Endothelial cell (in vitro differentiated cells): ENCODE results near the gene RAB11FIP4. TPM values are rescaled to one million over a fixed set of nuclear protein-coding genes. Genes with fewer than 3 reads are reported as not detected.
A peak's percentile ranks its signal among the peaks of the same experiment; 100 is the strongest.

Source experiments
- DNase-seq: peaks from one replicate; pipeline ENCODE4 v3.0.0; 2021; ENCODE audit warnings: low spot score
- H3K27ac Mint-ChIP-seq: one replicate; pipeline ENCODE4 v1.8.0; 2021; ENCODE audit warnings: mixed read lengths, inconsistent platforms; ENCODE audit not compliant: unreplicated experiment
- H3K27me3 Mint-ChIP-seq: one replicate; pipeline ENCODE4 v1.8.0; 2021; ENCODE audit warnings: mild to moderate bottlenecking, moderate library complexity, mixed read lengths, inconsistent platforms; ENCODE audit not compliant: unreplicated experiment
- H3K36me3 Mint-ChIP-seq: one replicate; pipeline ENCODE4 v1.8.0; 2021; ENCODE audit warnings: mild to moderate bottlenecking, low read depth, mixed read lengths, inconsistent platforms; ENCODE audit not compliant: unreplicated experiment
- H3K4me1 Mint-ChIP-seq: one replicate; pipeline ENCODE4 v1.8.0; 2021; ENCODE audit warnings: mild to moderate bottlenecking, mixed read lengths, inconsistent platforms; ENCODE audit not compliant: unreplicated experiment
- H3K4me3 Mint-ChIP-seq: one replicate; pipeline ENCODE4 v1.8.0; 2021; ENCODE audit warnings: mild to moderate bottlenecking, mixed read lengths, inconsistent platforms; ENCODE audit not compliant: unreplicated experiment
- H3K9me3 Mint-ChIP-seq: one replicate; pipeline ENCODE4 v1.8.0; 2021; ENCODE audit warnings: mixed read lengths, inconsistent platforms; ENCODE audit not compliant: unreplicated experiment
- CTCF ChIP-seq: fragments of 200-600 bp; sonication (generic); IDR thresholded peaks from one replicate; pipeline ENCODE4 v1.5.0; 2021; ENCODE audit warnings: antibody characterized with exemption; ENCODE audit not compliant: unreplicated experiment
- total RNA-seq: library from RNA; stranded (reverse); fragmentation: NEBNext Ultra II Directional; extraction: Animal tissue kit (Norgen Biotek cat#: 25700); gene quantifications from one replicate; pipeline ENCODE4 v1.2.1, GENCODE V29; 2021; ENCODE audit not compliant: unreplicated experiment

The RAB11FIP4 gene
- total RNA-seq, 1 donor from 2014 or later, result 0.92 TPM

GRCh38 chr17:31508288-31509094 lies 117.0 kb downstream of the RAB11FIP4 start:
- Mint-ChIP-seq H3K27ac (no peak overlapping the region), H3K36me3 (no peaks in the 10 kb centered on the region)

GRCh38 chr17:31509095-31509804 lies 117.8 kb downstream of the RAB11FIP4 start:
- H3K4me1 Mint-ChIP-seq, result no peaks in the 10 kb centered on the region
- no peak overlapping the region for H3K27ac Mint-ChIP-seq
- no peak overlapping the region for H3K4me3 Mint-ChIP-seq
- no peak for DNase-seq
- no peaks in the 10 kb centered on the region for H3K36me3 Mint-ChIP-seq
- no peak for TF ChIP-seq CTCF
- H3K9me3 Mint-ChIP-seq, result no peaks in the 10 kb centered on the region
- H3K27me3 Mint-ChIP-seq, result peaks cover 4% of the 10 kb centered on the region

More at GRCh38 chr17:31508288-31509094, 117.0 kb downstream of the RAB11FIP4 start:
- peak; percentile 43 for TF ChIP-seq CTCF
- Mint-ChIP-seq H3K4me3 (no peak overlapping the region), H3K4me1 (no peaks in the 10 kb centered on the region), H3K9me3 (no peaks in the 10 kb centered on the region), H3K27me3 (peaks cover 4% of the 10 kb centered on the region)
- DNase-seq, result no peak

DNA sequence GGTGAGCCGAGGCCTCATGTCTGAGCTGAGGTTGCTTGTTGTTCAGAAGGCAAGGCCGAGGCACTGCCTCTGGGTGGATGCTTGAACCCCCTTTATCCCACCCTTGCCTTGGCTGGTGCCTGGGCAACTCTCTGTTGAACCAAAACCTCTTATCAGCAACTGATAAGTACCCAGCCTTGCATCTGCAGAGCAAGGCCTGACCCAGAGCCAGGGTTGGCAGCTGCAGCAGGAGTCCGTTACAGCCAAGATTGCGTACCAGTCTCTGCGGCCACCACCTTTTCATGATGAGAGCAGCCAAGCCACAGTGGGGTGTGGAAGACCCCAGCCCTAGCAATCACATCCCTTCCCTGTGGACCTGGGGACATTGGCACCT lies 118.3 kb downstream of the RAB11FIP4 start:
- Mint-ChIP-seq H3K9me3 (no peaks in the 10 kb centered on the region), H3K36me3 (no peaks in the 10 kb centered on the region), H3K27me3 (peaks cover 4% of the 10 kb centered on the region), H3K27ac (no peak overlapping the region), H3K4me1 (no peaks in the 10 kb centered on the region), H3K4me3 (no peak overlapping the region)
- TF ChIP-seq CTCF, result no peak
- DNase-seq, result no peak

- no peak overlapping the region for H3K27ac Mint-ChIP-seq
- H3K4me1 Mint-ChIP-seq, result no peaks in the 10 kb centered on the region
- TF ChIP-seq CTCF, result no peak
- no peak for DNase-seq
- H3K4me3 Mint-ChIP-seq, result no peak overlapping the region
- no peaks in the 10 kb centered on the region for H3K9me3 Mint-ChIP-seq
- peaks cover 4% of the 10 kb centered on the region for H3K27me3 Mint-ChIP-seq
- no peaks in the 10 kb centered on the region for H3K36me3 Mint-ChIP-seq
These were observed 119.1 kb downstream of the RAB11FIP4 start for GRCh38 chr17:31510308-31511194.
